HEK293 (cell line): ENCODE measurements around the gene PFAS.

ENCODE experiments used
- HIC1 ChIP-seq: fragments of 450-650 bp; formaldehyde crosslinking; IDR thresholded peaks from 2 replicates; pipeline ENCODE4 v1.5.1; 2016; ENCODE audit warnings: missing biosample characterization, missing genetic modification characterization
- REST ChIP-seq: fragments of 450-650 bp; formaldehyde crosslinking; IDR thresholded peaks from 2 replicates; pipeline ENCODE4 v1.5.1; 2016; ENCODE audit warnings: missing biosample characterization, missing genetic modification characterization
- TRIM28 ChIP-seq: IDR thresholded peaks from 2 replicates; pipeline ENCODE4 v1.6.1; 2011; ENCODE audit warnings: low read length, control low read depth, borderline replicate concordance
- ZBTB20 ChIP-seq: fragments of 450-650 bp; formaldehyde crosslinking; IDR thresholded peaks from 2 replicates; pipeline ENCODE4 v1.5.1; 2016; ENCODE audit warnings: missing biosample characterization, missing genetic modification characterization
- ZBTB8A ChIP-seq: fragments of 450-650 bp; formaldehyde crosslinking; IDR thresholded peaks from 2 replicates; pipeline ENCODE4 v1.5.1; 2016; ENCODE audit warnings: missing biosample characterization, missing genetic modification characterization
- ZNF37A ChIP-seq: fragments of 450-650 bp; IDR thresholded peaks from 2 replicates; pipeline ENCODE4 v1.5.1; 2018; ENCODE audit warnings: missing biosample characterization, missing genetic modification characterization
- ZNF521 ChIP-seq: fragments of 450-650 bp; formaldehyde crosslinking; IDR thresholded peaks from 2 replicates; pipeline ENCODE4 v1.5.1; 2017; ENCODE audit warnings: missing biosample characterization, mild to moderate bottlenecking, missing genetic modification characterization
- TF ChIP-seq, protein P1 (sequence below): fragments of 450-650 bp; formaldehyde crosslinking; IDR thresholded peaks from 2 replicates; pipeline ENCODE4 v1.5.1; 2016; ENCODE audit warnings: missing biosample characterization, missing genetic modification characterization

DNA sequence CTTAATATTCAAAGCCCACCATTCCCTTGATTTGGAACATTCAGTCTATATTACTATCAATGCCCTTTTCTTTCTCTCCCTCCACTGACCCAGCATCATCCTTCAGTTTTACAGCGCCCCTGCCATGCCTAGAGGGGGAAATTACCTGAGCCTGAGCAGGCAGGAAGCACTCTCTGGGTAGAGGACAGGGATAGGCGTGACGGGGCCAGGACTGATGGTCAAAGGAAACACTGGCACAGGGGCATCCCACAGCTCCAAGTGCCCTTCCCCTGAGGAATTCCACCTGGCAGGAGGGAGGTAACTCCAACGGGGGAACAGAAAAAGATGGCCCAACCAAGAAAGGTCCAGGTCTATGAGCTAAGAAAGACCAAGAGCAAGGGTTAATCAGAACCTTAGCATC, 11.2 kb upstream of the PFAS start:
- no peak for TF ChIP-seq ZBTB8A (tag by site-specific recombination)
- no peak for TF ChIP-seq TRIM28
- TF ChIP-seq REST (tag by site-specific recombination) = no peak
- TF ChIP-seq, protein P1, sequence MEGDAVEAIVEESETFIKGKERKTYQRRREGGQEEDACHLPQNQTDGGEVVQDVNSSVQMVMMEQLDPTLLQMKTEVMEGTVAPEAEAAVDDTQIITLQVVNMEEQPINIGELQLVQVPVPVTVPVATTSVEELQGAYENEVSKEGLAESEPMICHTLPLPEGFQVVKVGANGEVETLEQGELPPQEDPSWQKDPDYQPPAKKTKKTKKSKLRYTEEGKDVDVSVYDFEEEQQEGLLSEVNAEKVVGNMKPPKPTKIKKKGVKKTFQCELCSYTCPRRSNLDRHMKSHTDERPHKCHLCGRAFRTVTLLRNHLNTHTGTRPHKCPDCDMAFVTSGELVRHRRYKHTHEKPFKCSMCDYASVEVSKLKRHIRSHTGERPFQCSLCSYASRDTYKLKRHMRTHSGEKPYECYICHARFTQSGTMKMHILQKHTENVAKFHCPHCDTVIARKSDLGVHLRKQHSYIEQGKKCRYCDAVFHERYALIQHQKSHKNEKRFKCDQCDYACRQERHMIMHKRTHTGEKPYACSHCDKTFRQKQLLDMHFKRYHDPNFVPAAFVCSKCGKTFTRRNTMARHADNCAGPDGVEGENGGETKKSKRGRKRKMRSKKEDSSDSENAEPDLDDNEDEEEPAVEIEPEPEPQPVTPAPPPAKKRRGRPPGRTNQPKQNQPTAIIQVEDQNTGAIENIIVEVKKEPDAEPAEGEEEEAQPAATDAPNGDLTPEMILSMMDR (tag by site-specific recombination) = no peak
- TF ChIP-seq ZNF37A (tag by site-specific recombination) = no peak
- TF ChIP-seq HIC1 (tag by site-specific recombination) = no peak
- TF ChIP-seq ZNF521 = no peak
- no peak for TF ChIP-seq ZBTB20 (tag by site-specific recombination)
